Caco-2 (cell line): ENCODE measurements around the gene LPCAT1. TPM values are rescaled to one million over a fixed set of nuclear protein-coding genes. Genes with fewer than 3 reads are reported as not detected.
"Not testable (repeated sequence)": the region's sequence is repeated elsewhere in the genome, so short reads cannot be mapped to it uniquely, and the experiment has no call there.

Source experiments
- BruUV-seq: library from RNA; stranded (reverse); fragments of 400-500 nt; replicated peaks from 2 replicates; lab custom pipeline; 2021; lab: Mats Ljungman, UMichigan
- CTCF ChIA-PET: fragments of 300-600 bp; sonication (Branson Sonifier 250); formaldehyde crosslinking; loops from one replicate; lab custom pipeline; 2022; ENCODE audit warnings: antibody characterized with exemption; lab: Charles Lee
- POLR2A ChIA-PET: fragments of 300-600 bp; sonication (Branson Sonifier 250); formaldehyde crosslinking; loops from one replicate; lab custom pipeline; 2022; ENCODE audit warnings: antibody characterized with exemption; lab: Charles Lee
- DNase-seq, 2 experiments: peaks; one replicate each; pipeline versions ENCODE4 v3.0.0 to v3.0.0-alpha.2; 2020 to 2022
- H3K27me3 ChIP-seq: replicated peaks from 2 replicates; pipeline ENCODE4 v1.6.0; 2011; ENCODE audit warnings: low read length; ENCODE audit not compliant: control insufficient read depth, insufficient read depth
- H3K36me3 ChIP-seq: 2 replicates; pipeline ENCODE4 v1.5.1; 2011; ENCODE audit warnings: low read length; ENCODE audit not compliant: control insufficient read depth, insufficient read depth
- H3K4me1 ChIP-seq: fragments of 250-450 bp; sonication (Bioruptor Pico); 2 replicates; pipeline ENCODE4 v1.5.1; 2020; ENCODE audit warnings: mild to moderate bottlenecking
- H3K4me3 ChIP-seq: 2 replicates; pipeline ENCODE4 v1.5.1; 2011; ENCODE audit warnings: low read depth, mild to moderate bottlenecking, control low read depth, low read length
- H3K9me3 ChIP-seq: fragments of 250-450 bp; sonication (Bioruptor Pico); 2 replicates; pipeline ENCODE4 v1.5.1; 2020; ENCODE audit warnings: mild to moderate bottlenecking, moderate library complexity
- H3K27ac Mint-ChIP-seq: one replicate; pipeline ENCODE4 v1.8.0; 2022; ENCODE audit warnings: mixed read lengths; ENCODE audit not compliant: unreplicated experiment
- H3K27me3 Mint-ChIP-seq: one replicate; pipeline ENCODE4 v1.8.0; 2022; ENCODE audit warnings: mixed read lengths; ENCODE audit not compliant: insufficient read depth, unreplicated experiment
- H3K36me3 Mint-ChIP-seq: one replicate; pipeline ENCODE4 v1.8.0; 2022; ENCODE audit warnings: mild to moderate bottlenecking, mixed read lengths; ENCODE audit not compliant: insufficient read depth, unreplicated experiment
- H3K4me1 Mint-ChIP-seq: one replicate; pipeline ENCODE4 v1.8.0; 2022; ENCODE audit warnings: low read depth, mixed read lengths; ENCODE audit not compliant: unreplicated experiment
- H3K4me3 Mint-ChIP-seq: one replicate; pipeline ENCODE4 v1.8.0; 2022; ENCODE audit warnings: mild to moderate bottlenecking, moderate library complexity, mixed read lengths; ENCODE audit not compliant: unreplicated experiment
- H3K9me3 Mint-ChIP-seq: one replicate; pipeline ENCODE4 v1.8.0; 2022; ENCODE audit warnings: mixed read lengths; ENCODE audit not compliant: unreplicated experiment
- CTCF ChIP-seq, 2 experiments: fragments of 200-600 bp in 1 of 2; IDR thresholded peaks; 1 replicate in 1 of 2; 2 replicates in 1 of 2; pipeline versions ENCODE4 v1.5.1 to v1.8.0; 2011 to 2022; ENCODE audit warnings: antibody characterized with exemption in 1 of 2, control low read depth in 1 of 2, inconsistent platforms in 1 of 2, low read depth in 1 of 2, low read length in 1 of 2, mild to moderate bottlenecking in 1 of 2, moderate library complexity in 1 of 2; ENCODE audit not compliant: insufficient read depth in 1 of 2, severe bottlenecking in 1 of 2, unreplicated experiment in 1 of 2
- intact Hi-C: fragments of 100-400 bp; cut with micrococcal nuclease; formaldehyde crosslinking; loops from one replicate; pipeline ENCODE4 v1.10.0; 2022; ENCODE audit not compliant: unreplicated experiment
- total RNA-seq: library from RNA; stranded (reverse); gene quantifications from 2 replicates; pipeline ENCODE4 v1.2.3, GENCODE V29; 2022

The LPCAT1 gene
- total RNA-seq, 1 experiment from 2014 or later: 52.8 TPM

GRCh38 chr5:1462358-1462757, 61.4 kb downstream of the LPCAT1 start:
- Mint-ChIP-seq H3K4me1 (no peaks in the 10 kb centered on the region), H3K36me3 (peaks cover 58% of the 10 kb centered on the region), H3K27ac (no peak overlapping the region), H3K9me3 (peaks cover 9% of the 10 kb centered on the region), H3K4me3 (no peak overlapping the region), H3K27me3 (no peaks in the 10 kb centered on the region)
- BruUV-seq: no TSS peak
- no peak for TF ChIP-seq CTCF (IDR thresholded peaks at IDR 0.05; ENCODE audit: insufficient read depth in 1 of 2, low read depth in 1 of 2, low read length in 1 of 2, severe bottlenecking in 1 of 2, unreplicated experiment in 1 of 2)
- DNase-seq: no peak
- Histone ChIP-seq H3K27me3 (no peaks in the 10 kb centered on the region), H3K9me3 (peaks cover 6% of the 10 kb centered on the region), H3K4me1 (no peaks in the 10 kb centered on the region), H3K4me3 (no peak overlapping the region), H3K36me3 (peaks cover 2% of the 10 kb centered on the region)
- CTCF ChIA-PET: no interaction called here
- intact Hi-C loops: no loop called here
- POLR2A ChIA-PET: no interaction called here

- POLR2A ChIA-PET: no interaction called here
- no peak for DNase-seq
- Mint-ChIP-seq H3K4me3 (no peak overlapping the region), H3K36me3 (peaks cover 54% of the 10 kb centered on the region), H3K27ac (no peak overlapping the region), H3K4me1 (no peaks in the 10 kb centered on the region), H3K9me3 (peaks cover 18% of the 10 kb centered on the region), H3K27me3 (no peaks in the 10 kb centered on the region)
- BruUV-seq: no TSS peak
- CTCF ChIA-PET: no interaction called here
- no peak for TF ChIP-seq CTCF (IDR thresholded peaks at IDR 0.05; ENCODE audit: insufficient read depth in 1 of 2, low read depth in 1 of 2, low read length in 1 of 2, severe bottlenecking in 1 of 2, unreplicated experiment in 1 of 2)
- no peaks in the 10 kb centered on the region for H3K36me3 ChIP-seq
- no peaks in the 10 kb centered on the region for H3K27me3 ChIP-seq
- no peak overlapping the region for H3K4me3 ChIP-seq
- H3K4me1 ChIP-seq: no peaks in the 10 kb centered on the region
- peaks cover 15% of the 10 kb centered on the region for H3K9me3 ChIP-seq
- intact Hi-C loops: no loop called here
Observed at GRCh38 chr5:1461396-1461795, 62.4 kb downstream of the LPCAT1 start.

GRCh38 chr5:1460054-1460682, 63.6 kb downstream of the LPCAT1 start:
- peaks cover 27% of the 10 kb centered on the region for H3K9me3 Mint-ChIP-seq
- no peaks in the 10 kb centered on the region for H3K4me1 ChIP-seq
- H3K4me1 Mint-ChIP-seq: no peaks in the 10 kb centered on the region
- BruUV-seq: no TSS peak
- intact Hi-C loops: no loop called here
- H3K9me3 ChIP-seq: peaks cover 24% of the 10 kb centered on the region
- no peak for TF ChIP-seq CTCF (IDR thresholded peaks at IDR 0.05; ENCODE audit: insufficient read depth in 1 of 2, low read depth in 1 of 2, low read length in 1 of 2, severe bottlenecking in 1 of 2, unreplicated experiment in 1 of 2)
- no peak overlapping the region for H3K4me3 ChIP-seq
- ChIA-PET POLR2A (no interaction called here), CTCF (no interaction called here)
- H3K4me3 Mint-ChIP-seq: no peak overlapping the region
- H3K27me3 Mint-ChIP-seq: no peaks in the 10 kb centered on the region
- no peaks in the 10 kb centered on the region for H3K36me3 ChIP-seq
- no peak for DNase-seq
- H3K36me3 Mint-ChIP-seq: peaks cover 47% of the 10 kb centered on the region
- H3K27me3 ChIP-seq: no peaks in the 10 kb centered on the region
- H3K27ac Mint-ChIP-seq: no peak overlapping the region

GRCh38 chr5:1459435-1459834, 64.3 kb downstream of the LPCAT1 start:
- DNase-seq, POLR2A ChIA-PET, H3K4me3 ChIP-seq, H3K4me1 ChIP-seq, CTCF ChIA-PET, H3K27me3 ChIP-seq, H3K36me3 ChIP-seq, H3K27me3 Mint-ChIP-seq, H3K4me3 Mint-ChIP-seq, H3K27ac Mint-ChIP-seq, intact Hi-C loops, BruUV-seq, H3K4me1 Mint-ChIP-seq: not testable (repeated sequence)
- H3K36me3 Mint-ChIP-seq: peaks cover 45% of the 10 kb centered on the region
- peaks cover 28% of the 10 kb centered on the region for H3K9me3 Mint-ChIP-seq
- peaks cover 24% of the 10 kb centered on the region for H3K9me3 ChIP-seq

GRCh38 chr5:1456110-1456881, 67.5 kb downstream of the LPCAT1 start:
- H3K36me3 Mint-ChIP-seq: peaks cover 19% of the 10 kb centered on the region
- intact Hi-C loops, H3K27me3 Mint-ChIP-seq, DNase-seq, POLR2A ChIA-PET, H3K4me1 Mint-ChIP-seq, H3K4me3 ChIP-seq, H3K27ac Mint-ChIP-seq, H3K36me3 ChIP-seq, H3K27me3 ChIP-seq, CTCF ChIA-PET, H3K4me3 Mint-ChIP-seq, H3K4me1 ChIP-seq, BruUV-seq: not testable (repeated sequence)
- peaks cover 24% of the 10 kb centered on the region for H3K9me3 ChIP-seq
- H3K9me3 Mint-ChIP-seq: peaks cover 39% of the 10 kb centered on the region
